Glomerular visceral epithelial cell (primary cell): ENCODE results near the gene MGST2.

Source experiments
- DNase-seq: peaks from one replicate; pipeline ENCODE4 v3.0.0-alpha.2; 2016; ENCODE audit errors: extremely low spot score

MGST2 gene

DNA sequence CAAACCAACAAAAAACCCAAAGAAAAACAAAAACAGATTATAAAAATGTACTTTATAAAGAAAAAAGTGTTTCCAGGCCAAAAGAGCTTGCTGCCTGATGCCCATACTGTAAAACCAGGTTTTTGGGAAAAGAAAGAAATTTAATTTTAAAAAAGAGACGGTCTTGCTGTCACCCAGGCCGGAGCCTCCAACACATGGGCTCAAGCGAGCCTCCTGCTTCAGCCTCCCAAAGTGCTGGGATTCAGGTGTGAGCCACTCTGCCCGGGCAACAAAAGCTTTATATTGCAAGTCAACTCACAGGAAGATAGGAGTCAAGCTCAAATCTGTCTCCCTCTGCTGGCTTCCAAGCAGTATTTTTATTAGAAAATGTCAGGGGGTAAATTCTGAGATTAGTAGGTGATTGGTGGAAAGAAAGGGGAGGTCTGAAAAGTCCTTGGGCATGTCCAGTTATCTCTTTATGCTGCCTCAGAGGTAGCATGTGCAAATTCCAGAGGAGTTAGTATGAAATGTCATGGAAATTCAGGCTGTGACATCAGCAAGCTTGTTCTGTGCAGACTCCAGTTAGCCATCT, 39.4 kb downstream of the MGST2 start:
- DNase-seq: no peak

DNA sequence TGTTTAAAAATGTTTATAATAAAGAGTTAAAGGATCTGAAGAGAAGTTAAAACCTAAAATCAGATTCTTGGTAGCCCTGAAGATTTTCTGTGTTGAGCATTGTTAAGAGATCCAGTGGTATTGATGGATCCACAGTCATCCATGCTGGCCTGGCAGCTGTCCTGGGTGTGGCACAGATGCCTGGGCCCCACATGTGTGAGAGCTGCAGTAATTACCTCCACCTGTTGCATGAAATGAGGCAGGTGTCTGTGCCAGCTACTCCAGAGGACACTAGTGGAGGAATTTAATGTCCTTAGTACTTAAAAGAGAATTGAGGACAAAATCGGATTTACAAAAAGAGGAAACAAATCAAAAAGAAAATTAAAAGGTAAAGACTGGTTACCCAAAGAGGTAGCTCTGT, 44.0 kb downstream of the MGST2 start:
- no peak for DNase-seq

DNA sequence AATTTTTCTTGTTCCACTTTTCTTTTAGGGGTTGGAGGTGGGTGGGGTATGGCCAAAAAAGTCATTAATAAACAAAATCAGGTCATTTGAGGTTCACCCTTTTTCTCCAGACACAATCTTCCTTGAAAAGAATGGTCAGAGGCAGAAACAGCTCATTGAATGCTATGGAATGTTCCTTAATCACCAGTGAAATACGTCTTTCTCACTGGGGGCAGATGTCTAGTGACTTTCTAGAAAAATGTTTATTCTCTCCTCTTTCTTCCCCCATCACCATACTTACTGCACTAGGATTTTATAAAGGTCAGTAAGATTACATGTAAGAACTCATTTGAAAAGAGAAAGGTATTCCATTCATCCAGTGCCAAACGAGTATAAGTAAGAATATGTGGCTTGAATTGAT, 44.5 kb downstream of the MGST2 start:
- no peak for DNase-seq

DNA sequence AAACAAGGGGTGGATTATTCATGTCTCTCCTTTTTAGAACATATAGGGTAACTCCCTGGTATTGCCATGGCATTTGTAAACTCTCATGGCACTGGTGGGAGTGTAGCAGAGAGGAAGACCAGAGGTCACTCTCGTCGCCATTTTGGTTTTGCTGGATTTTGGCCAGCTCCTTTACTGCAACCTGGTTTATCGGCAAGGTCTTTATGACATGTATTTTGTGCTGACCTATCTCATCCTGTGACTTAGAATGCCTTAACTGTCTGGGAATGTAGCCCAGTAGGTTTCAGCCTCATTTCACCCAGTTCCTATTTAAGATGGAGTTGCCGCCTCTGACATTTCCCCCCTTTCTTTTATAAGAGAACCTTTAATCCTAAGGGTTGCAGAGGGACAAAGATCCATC, 45.8 kb downstream of the MGST2 start:
- DNase-seq: peak; percentile 74

DNA sequence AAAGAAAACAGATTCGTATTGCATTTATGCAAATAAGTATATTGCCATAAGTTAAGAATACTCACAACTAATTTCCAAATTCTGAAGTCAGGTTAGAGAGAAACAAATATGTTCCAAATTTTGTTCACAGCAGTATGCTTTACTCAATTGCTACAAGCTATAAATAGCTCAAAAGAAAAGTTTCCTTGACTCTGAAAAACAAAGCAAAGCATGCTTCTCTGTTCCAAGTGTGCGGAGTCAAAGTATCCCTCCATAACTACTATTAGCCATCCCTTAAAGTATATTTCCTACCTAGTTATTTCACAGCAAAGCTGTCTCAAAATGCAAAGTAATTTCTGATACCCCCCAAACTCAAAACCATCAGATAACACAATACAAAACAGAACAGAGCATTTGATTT, 47.3 kb downstream of the MGST2 start:
- DNase-seq: no peak

DNA sequence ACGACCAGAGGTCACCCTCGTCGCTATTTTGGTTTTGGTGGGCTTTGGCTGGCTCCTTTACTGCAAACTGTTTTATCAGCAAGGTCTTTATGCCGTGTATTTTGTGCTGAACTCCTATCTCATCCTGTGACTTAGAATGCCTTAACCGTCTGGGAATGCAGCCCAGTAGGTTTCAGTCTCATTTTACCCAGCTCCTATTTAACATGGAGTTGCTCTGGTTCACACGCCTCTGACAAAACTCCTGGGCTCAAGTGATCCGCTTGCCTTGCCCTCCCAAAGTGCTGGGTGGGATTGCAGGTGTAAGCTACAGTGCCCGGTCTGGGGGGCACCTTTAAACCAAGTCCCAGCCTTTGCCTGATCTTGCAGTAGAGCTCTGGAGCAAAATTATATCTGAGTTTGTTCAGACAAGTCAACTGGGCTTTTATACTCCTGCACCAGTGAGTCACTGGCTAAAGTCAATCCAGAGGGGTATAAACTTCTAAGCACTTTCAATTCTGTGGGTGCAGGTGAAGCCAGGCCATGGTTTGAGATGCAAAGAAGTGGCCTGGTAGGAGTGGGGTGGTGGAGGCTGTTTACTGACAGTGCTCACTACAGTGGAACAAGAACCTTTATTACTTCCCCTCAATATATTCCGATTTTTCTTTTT, 50.2 kb downstream of the MGST2 start:
- no peak for DNase-seq

DNA sequence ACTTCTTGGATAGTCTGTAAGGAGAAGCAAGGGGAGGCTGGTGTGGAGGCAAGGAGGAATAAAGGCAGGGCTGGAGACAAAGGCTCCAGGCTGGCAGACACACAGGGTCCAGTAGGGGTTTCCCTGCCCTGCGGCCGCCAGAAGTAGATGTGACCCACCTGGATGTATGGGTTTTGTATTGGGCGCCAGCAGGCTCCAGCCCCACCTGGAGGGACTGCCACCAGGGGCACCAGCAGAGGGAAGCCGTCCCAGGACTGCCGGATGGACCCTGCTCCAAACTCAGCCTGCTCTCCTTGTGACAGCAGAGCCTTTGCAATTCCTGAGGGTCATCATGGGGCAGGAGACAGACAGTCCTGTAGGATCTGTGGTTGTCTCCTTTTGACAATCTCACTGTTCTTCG, 52.7 kb downstream of the MGST2 start:
- no peak for DNase-seq

DNA sequence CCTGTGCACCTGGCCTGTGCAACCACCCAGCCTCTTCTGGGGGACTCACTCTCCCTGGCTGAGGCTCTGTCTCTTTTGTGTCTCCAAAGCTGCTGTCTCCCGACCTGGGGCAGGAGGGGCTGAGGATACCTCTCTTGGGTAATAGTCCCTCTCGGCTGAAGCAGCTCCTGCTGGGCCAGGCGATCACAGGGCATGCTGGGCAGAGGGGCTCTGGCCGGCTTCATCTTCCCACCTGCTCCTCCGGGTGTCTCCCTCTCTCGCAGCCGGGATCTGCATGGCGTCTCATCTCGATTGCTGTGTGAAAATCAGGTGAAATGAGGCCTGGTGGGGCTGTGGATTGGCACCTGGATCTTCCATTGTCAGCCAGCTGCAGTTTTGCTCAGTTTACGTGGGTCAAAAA, 53.2 kb downstream of the MGST2 start:
- no peak for DNase-seq

DNA sequence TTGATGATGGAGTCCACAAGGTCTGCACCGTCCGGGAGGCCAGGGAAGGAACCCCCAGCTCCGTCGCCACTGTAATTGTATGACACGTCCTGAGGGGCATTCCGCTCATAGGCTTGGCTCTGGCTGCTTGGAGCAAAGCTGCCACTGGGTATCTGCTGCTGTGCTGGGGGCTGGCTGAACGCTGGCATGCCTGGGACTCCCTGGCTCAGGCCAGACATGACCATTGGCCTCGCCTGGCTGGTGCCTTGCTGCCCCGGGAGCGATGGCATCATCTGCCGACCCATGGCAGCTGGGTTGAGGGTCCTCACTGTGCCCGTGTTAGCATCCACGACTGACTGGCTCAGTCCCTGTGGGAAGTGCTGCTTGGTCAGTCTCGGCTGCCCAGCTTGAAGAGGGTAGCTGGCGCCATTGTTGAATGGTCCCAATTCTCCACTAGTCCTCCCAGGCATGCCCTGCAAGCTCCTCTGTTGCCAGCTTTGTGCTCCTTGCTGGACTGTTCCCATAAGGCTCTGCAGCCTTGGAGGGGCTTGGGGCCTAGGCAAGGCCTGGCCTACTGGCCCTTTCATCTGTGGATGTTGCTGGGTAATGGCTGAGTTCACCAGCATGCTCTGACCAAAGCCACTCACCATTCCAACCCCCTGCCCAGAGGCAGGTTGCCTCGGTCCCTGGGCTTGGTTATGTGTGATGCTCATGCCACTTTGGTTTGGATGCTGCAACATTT, 53.9 kb downstream of the MGST2 start:
- DNase-seq: no peak

DNA sequence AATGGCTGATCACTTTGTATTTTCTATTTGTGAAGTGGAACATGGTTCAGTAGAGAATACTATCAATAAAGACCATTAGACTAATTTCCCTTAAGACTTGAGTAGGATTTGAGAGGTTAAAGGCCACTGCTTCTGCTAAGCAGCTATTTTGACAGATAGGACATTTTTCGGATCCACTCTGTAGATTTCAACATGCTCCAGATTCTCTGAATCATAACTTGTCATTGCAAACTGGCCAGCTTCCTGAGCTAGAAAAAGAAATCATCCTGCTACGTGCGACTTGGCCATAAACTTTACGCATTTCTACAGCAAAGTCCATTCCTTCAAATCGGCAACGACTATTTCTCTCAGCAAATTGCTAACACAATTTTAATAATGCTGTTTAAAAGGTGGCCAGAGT, 55.2 kb downstream of the MGST2 start:
- no peak for DNase-seq

DNA sequence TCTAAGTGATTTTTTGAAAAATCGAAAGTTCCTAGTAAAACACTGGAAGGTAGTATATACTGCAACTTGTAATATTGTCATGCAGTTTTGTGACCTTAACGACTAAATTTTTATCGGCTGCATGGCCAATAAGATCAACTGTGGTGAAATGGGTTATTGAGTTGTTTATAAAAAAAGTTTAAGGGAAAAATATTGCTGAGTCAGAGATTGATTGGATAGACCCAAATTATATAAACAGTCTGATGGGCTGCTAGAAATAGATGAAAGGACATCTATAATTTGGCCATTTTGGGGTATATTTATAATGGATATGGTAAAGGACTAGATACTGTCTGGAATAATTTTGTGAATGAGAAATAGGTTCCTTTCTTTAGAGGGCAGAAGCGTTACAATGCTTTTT, 56.2 kb downstream of the MGST2 start:
- DNase-seq: no peak

DNA sequence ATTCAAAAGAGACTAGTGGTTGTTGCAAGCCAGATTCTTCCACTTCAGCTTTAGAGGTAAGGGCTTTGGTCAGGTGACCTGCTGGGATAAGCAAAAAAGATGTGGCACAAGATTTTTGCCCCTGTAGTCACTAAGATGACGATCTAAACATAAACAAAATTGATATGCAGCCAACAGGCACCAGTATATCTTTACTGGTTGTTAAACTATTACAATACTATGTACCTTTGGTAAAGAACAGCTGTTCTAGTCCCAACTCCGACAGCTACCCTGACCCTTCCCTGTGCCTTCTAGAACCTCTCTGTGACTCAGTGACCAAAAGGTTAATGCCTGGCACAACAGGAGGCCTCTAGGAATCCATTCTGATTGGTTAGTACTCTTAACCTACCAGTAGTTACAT, 59.6 kb downstream of the MGST2 start:
- no peak for DNase-seq

DNA sequence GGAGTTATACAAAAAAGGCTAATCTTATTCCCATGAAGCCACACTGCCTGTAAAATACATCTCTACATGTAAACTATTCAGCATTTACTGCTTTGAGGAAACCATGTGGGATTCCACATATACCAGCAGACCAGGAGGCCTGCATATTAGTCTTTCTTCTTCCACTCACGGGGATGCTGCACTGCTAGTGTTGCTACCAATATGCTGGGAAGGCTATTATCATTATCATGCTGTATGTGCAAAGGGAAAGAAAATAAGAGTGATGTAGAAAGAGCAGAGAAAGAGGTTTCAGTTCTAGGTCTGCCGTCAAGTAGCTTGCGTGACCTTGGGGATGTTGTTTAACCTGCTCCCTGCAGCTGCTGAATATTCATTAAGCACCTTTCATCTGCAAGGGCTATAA, 61.0 kb downstream of the MGST2 start:
- DNase-seq: no peak

DNA sequence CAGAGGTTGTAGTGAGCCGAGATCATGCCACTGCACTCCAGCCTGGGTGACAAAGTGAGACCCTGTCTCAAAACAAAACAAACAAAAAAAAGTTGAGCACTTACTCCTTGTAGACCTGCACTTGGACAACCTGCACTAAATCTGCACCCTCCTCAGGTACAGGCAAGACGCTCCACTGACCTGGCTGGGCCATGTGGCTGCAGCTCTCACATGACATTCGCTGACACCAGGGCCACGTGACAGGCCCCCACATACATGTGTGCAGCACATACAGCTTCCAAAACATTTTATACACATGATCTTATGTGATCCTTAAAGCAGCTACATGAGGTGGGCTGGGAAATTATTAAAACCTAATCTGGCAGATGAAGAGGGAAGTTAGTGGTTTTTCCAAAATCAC, 62.5 kb downstream of the MGST2 start:
- DNase-seq: no peak

DNA sequence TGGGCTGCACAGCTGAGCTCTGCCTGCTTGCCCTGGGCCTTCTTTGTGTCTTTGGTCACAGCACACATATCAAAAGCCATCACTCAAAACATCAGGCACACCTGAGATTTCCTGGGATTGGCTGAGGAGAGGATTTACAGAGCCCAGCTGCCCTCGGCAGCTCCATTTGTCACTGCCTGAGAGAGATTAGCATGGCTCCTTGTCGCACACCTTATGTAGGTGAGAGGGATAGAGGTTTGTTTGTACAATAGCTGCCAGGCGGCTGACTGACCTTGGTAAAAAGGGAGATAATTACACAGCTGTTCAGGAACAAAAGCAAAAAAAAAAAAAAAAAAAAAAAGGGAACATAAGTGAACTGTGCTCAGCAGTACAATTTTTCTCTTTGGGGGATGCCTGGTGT, 63.2 kb downstream of the MGST2 start:
- no peak for DNase-seq

DNA sequence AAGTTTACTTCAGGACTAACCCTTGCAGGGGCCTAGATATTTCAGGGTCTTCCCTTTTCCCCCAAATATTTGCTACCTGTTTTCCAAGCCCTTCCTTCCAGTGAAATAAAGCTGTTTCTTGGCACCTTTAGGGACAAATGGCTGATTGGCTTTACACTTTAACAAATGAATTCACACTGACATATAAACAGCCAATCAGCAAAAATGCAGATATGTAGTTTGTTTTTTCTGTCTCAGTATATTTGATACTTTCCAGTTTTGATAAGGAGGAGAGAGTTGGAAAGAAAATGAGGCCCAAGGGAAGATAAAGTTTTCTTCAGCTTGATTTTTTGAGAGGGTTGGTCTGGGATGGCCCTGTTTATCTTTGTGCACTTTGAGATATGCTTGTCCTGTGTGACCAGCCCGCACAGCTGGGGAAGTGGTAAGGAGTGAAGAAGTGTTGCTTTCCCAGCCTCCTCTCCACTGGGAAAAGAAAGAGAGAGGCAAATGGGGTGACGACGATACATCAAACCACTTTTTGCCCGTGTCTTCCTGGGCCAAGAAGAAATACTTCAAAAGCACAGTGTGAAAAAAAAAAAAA, 67.5 kb downstream of the MGST2 start:
- no peak for DNase-seq

DNA sequence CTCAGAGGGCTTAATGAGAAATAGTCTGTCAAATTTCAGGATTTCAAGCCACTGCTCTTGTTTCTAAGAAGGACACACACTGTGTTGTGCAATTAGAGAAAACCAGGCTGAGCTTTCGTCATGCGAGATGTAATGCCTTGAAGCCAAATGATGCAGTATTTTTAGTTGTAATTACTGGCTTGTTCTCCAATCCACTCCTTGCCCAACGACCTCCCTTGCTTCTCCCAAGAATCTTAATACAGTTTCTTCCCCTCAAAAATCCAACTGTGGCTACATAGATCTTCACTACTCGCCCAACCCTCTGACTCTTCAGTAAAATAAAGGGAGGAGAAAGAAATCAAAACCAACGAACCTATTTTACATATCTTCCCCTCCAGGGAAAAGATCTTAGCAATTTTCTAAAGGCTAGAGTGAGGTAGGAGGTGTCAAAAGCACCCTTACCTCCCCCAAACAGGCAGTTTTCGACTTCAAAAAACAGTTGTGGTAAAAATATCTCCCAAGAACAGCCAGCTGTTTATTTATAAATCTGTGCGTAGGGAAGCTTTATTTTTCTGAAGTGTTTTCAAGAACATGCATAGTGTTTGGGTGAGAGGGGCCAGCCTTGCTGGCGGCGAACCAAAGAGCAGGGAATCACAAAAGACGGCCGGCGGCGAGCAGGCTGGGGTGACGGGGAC, 68.7 kb downstream of the MGST2 start:
- DNase-seq: no peak

DNA sequence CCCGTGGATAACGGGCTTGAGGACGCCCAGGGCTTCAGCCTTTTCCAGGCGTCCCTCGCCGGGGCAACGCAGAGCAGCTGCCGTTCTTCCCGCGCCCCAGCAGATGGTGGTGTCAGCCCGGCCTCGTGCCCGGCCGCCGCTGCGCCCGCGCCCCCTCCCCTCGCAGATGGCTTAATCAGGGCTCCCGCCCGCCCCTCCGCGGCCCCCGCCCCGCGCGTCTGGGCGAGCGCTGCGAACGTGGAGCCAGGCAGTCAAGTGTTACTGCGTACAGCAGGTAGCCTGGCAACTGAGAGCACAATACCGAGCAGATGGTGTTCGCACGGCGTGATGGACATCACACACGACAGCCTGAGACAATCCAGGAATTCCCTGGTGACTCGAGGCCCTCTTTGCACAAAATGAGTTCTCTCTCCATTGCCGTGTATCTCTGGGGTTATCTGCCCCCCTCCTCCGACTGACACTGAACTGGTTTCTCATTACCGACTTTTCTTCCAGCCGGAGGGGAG, 69.3 kb downstream of the MGST2 start:
- DNase-seq: peak; percentile 87

DNA sequence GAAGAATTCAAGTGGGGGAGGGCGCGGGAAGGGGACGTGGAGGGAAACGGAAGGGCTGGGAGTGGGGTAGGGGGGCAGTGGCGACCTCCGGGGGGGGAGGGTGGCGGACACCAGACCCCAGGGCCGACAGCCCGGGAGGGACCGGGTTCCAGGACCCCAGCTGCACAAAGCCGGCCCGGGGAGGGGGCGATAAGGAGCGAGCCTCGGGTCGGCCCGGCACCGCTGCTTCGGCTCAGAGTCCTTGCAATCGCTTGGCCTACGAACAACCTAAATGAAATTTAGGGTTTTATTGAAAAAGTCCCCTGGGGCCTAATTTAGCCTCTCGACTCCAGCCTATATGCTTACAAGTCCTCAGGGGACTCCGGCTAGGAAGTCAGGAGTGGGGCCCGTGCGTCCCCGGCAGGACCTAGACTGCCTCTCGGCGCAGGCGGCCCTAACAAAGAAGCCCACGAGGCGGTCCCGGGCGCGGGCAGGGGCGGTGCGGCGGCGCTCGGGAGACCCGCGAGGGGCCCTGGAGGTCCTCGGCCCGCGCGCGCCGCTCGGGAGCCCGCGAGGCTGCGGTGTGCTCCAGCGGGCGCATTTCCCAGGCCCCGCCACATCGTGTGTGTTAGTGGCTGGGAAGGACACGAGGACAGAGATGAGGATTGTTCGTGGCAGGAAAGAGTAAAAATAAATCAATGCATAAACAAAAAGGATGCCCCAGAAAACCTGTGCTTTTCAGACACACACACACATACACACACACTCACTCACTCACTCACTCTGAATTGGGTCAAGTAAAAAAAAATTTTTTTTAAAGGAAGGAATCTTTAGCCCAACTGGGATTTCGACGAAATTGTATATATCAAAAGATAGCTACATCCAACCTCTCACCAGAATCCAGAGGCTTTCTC, 70.0 kb downstream of the MGST2 start:
- DNase-seq: no peak

DNA sequence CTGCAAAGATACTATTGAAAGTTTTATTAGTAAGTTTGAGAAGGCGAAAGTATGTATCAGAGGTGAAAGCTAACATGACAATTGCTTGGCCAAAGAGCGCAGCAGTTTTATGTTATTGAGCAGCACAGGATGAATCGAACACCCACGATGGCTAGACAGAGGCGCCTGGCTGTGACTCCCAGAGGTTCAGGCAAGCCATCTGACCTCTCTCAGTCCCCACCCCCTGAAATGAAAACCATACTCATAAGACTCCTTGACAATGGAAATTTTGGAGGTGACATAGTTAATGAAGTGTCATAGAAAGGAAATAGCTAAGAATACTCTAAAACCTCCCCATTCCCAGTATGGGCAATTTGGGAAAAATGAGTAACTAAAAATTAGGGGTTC, 70.6 kb downstream of the MGST2 start:
- DNase-seq: no peak

DNA sequence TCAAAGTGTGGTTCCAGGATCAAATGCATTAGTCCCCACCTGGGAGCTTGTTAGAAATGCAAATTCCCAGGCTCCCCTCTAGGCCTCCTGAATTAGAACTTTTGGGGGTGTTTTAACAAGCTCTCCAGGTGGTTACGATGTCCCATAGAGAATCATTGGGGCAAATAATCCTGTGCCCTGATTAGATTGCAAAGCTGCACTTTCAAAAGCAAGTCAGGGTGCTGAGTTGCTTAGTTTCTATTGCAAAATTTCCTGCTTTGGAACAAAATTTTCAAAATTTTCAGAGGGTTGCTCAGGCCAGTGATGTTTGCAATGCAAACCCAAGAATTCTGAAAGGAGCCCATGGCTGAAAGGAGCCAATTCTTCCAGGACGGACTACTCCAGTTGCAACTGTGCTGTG, 71.0 kb downstream of the MGST2 start:
- no peak for DNase-seq
